K562 (cell line): ENCODE data around the gene GNAZ. TPM values are rescaled to one million over a fixed set of nuclear protein-coding genes. Genes with fewer than 3 reads are reported as not detected.

Source experiments
- ELF1 ChIP-seq: fragments of 200-800 bp; sonication (Bioruptor generic); IDR thresholded peaks from 2 replicates; pipeline ENCODE4 v1.6.1; 2016; ENCODE audit warnings: missing genetic modification characterization, missing compliant biosample characterization
- FOS ChIP-seq: IDR thresholded peaks from 3 replicates; pipeline ENCODE4 v1.6.1; 2011; ENCODE audit not compliant: insufficient read length; ENCODE audit errors: extremely low read depth
- IRF2 ChIP-seq: sonication (generic); formaldehyde crosslinking; IDR thresholded peaks from 2 replicates; pipeline ENCODE4 v1.8.1; 2022; ENCODE audit warnings: mild to moderate bottlenecking, missing genetic modification reagents
- JUND ChIP-seq, 2 experiments: IDR thresholded peaks; 2 replicates in 1 of 2; 3 replicates in 1 of 2; pipeline ENCODE4 v1.6.1; 2011; ENCODE audit warnings: borderline replicate concordance in 2 of 2, low read depth in 2 of 2, low read length in 2 of 2, improper control_type of control experiment in 1 of 2, missing biosample characterization in 1 of 2, missing genetic modification characterization in 1 of 2, missing genetic modification reagents in 1 of 2
- MYBL2 ChIP-seq, 2 experiments: fragments of 450-650 bp in 1 of 2; sonication (generic) in 1 of 2; formaldehyde crosslinking in 1 of 2; IDR thresholded peaks; 2 replicates each; pipeline versions ENCODE4 v1.6.1 to v1.8.1; 2017 to 2022; ENCODE audit warnings: borderline replicate concordance in 1 of 2, inconsistent platforms in 1 of 2, low read depth in 1 of 2, mild to moderate bottlenecking in 1 of 2, missing genetic modification reagents in 1 of 2, moderate library complexity in 1 of 2
- SMAD4 ChIP-seq: fragments of 250-450 bp; sonication (Bioruptor Pico); conservative IDR thresholded peaks from 2 replicates; pipeline ENCODE4 v1.8.0; 2021; ENCODE audit warnings: inconsistent platforms, mild to moderate bottlenecking, moderate library complexity
- STAT6 ChIP-seq: sonication (generic); formaldehyde crosslinking; IDR thresholded peaks from 2 replicates; pipeline ENCODE4 v1.8.1; 2023; ENCODE audit warnings: mild to moderate bottlenecking, missing genetic modification reagents
- TARDBP ChIP-seq: fragments of 450-650 bp; IDR thresholded peaks from 2 replicates; pipeline ENCODE4 v1.6.1; 2016
- ZC3H4 ChIP-seq: sonication (generic); formaldehyde crosslinking; IDR thresholded peaks from 2 replicates; pipeline ENCODE4 v1.9.0; 2021; ENCODE audit warnings: missing genetic modification reagents, borderline replicate concordance
- ZNF124 ChIP-seq: sonication (generic); formaldehyde crosslinking; IDR thresholded peaks from 2 replicates; pipeline ENCODE4 v1.8.1; 2022; ENCODE audit warnings: missing genetic modification reagents
- ZNF184 ChIP-seq: sonication (generic); formaldehyde crosslinking; IDR thresholded peaks from 2 replicates; pipeline ENCODE4 v1.5.0; 2020; ENCODE audit warnings: missing genetic modification reagents
- ZNF316 ChIP-seq: fragments of 450-650 bp; IDR thresholded peaks from 2 replicates; pipeline ENCODE4 v1.6.1; 2016
- polyA plus RNA-seq, 8 experiments: library from polyadenylated mRNA; depleted of rRNA in 4 of 8; stranded (reverse) in 5 of 8; unstranded in 3 of 8; fragments of >200 nt; fragmentation: Nextera tagmentation in 2 of 8; fragmentation: Illumina TruSeq in 1 of 8; extraction: Ambion mirVana in 2 of 8; extraction: Trizol in 1 of 8; gene quantifications; 2 replicates each; pipeline versions ENCODE4 v1.2.1 to v1.2.3, GENCODE V29; 2011 to 2014; ENCODE audit warnings: inconsistent platforms in 1 of 8, missing spikeins in 1 of 8
- total RNA-seq, 7 experiments: library from RNA; depleted of rRNA in 6 of 7; stranded (reverse); fragments of >200 nt in 6 of 7; fragmentation: Illumina TruSeq in 2 of 7; extraction: Trizol in 2 of 7; gene quantifications; 2 replicates each; pipeline versions ENCODE4 v1.2.1 to v1.2.3, GENCODE V29; 2011 to 2021; ENCODE audit warnings: low replicate concordance in 1 of 7
- TF ChIP-seq, protein P1 (sequence below), 2 experiments: fragments of 200-800 bp in 1 of 2; sonication (Bioruptor generic) in 1 of 2; sonication (generic) in 1 of 2; formaldehyde crosslinking in 1 of 2; IDR thresholded peaks in 1 of 2; conservative IDR thresholded peaks in 1 of 2; 2 replicates each; pipeline versions ENCODE4 v1.5.0 to v1.6.1; 2016 to 2020; ENCODE audit warnings: missing compliant biosample characterization in 1 of 2, missing genetic modification characterization in 1 of 2, missing genetic modification reagents in 1 of 2
- TF ChIP-seq, protein P2 (sequence below): sonication (generic); formaldehyde crosslinking; IDR thresholded peaks from 2 replicates; pipeline ENCODE4 v1.9.0; 2022; ENCODE audit warnings: mild to moderate bottlenecking, missing genetic modification reagents

Gene GNAZ
- total and polyA plus RNA-seq, 9 of the 15 experiments (the other 6 are each of a cell fraction or from before 2014, with no cell fraction given): 0.04 to 0.22 (median 0.13) TPM; not detected in 3

DNA sequence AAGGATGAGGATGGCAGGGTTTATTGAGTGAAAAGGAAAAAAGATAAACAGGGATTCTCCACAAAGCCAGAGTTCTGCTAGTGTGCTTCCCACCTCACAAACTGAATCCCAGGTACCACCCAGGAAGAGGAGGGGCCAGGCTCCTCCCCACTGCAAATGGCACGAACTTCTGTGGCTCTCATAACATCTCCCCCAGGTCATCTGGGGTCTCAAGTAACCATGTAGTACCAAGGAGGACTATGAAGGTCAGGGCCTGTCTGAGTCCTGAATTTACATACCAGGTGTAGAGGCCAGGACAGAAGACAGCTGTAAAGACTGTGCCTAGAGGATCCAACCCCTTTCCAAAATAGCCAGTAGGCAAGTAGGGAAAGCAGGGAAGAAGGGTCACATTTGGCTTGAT is 25.7 kb upstream of the GNAZ start (continued):
- TF ChIP-seq FOS (no peak), SMAD4 (CRISPR knock-in tag) (no peak), TARDBP (no peak), ZNF124 (0 out of 2 replicates have a peak, but pooled peaks have one; percentile 75), ELF1 (tag) (0 out of 2 replicates have a peak, but pooled peaks have one; percentile 8), JUND (IDR thresholded peaks at IDR 0.05; ENCODE audit: borderline replicate concordance, low read depth, low read length) (no peak), JUND (tag; IDR thresholded peaks at IDR 0.05; ENCODE audit: borderline replicate concordance, low read depth, low read length) (no peak), ZNF184 (CRISPR knock-in tag) (0 out of 2 replicates have a peak, but pooled peaks have one; percentile 43), ZC3H4 (CRISPR knock-in tag) (0 out of 2 replicates have a peak, but pooled peaks have one; percentile 27), ZNF316 (no peak), MYBL2 (IDR thresholded peaks at IDR 0.05; ENCODE audit: low read depth) (no peak), MYBL2 (CRISPR knock-in tag; IDR thresholded peaks at IDR 0.05; ENCODE audit: borderline replicate concordance) (0 out of 2 replicates have a peak, but pooled peaks have one; percentile 55), STAT6 (CRISPR knock-in tag) (peak; percentile 80; the same call in 1 of the 2 replicates), IRF2 (CRISPR knock-in tag) (peak; percentile 91)
- TF ChIP-seq, protein P1, sequence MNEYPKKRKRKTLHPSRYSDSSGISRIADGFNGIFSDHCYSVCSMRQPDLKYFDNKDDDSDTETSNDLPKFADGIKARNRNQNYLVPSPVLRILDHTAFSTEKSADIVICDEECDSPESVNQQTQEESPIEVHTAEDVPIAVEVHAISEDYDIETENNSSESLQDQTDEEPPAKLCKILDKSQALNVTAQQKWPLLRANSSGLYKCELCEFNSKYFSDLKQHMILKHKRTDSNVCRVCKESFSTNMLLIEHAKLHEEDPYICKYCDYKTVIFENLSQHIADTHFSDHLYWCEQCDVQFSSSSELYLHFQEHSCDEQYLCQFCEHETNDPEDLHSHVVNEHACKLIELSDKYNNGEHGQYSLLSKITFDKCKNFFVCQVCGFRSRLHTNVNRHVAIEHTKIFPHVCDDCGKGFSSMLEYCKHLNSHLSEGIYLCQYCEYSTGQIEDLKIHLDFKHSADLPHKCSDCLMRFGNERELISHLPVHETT (CRISPR knock-in tag; conservative IDR thresholded peaks at IDR 0.05 in 1 of 2, IDR thresholded peaks at IDR 0.05 in 1 of 2): peak in 1 of 2 experiments; percentile 91; a peak in 1 of 4 replicates
- TF ChIP-seq, protein P2, sequence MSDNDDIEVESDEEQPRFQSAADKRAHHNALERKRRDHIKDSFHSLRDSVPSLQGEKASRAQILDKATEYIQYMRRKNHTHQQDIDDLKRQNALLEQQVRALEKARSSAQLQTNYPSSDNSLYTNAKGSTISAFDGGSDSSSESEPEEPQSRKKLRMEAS (CRISPR knock-in tag): no peak
